Femur (tissue), 1 donor: ENCODE results near the gene NACC1.

Source experiments
- DNase-seq: peaks from one replicate; pipeline ENCODE4 v3.0.0-alpha.2; 2017

The NACC1 gene

DNA sequence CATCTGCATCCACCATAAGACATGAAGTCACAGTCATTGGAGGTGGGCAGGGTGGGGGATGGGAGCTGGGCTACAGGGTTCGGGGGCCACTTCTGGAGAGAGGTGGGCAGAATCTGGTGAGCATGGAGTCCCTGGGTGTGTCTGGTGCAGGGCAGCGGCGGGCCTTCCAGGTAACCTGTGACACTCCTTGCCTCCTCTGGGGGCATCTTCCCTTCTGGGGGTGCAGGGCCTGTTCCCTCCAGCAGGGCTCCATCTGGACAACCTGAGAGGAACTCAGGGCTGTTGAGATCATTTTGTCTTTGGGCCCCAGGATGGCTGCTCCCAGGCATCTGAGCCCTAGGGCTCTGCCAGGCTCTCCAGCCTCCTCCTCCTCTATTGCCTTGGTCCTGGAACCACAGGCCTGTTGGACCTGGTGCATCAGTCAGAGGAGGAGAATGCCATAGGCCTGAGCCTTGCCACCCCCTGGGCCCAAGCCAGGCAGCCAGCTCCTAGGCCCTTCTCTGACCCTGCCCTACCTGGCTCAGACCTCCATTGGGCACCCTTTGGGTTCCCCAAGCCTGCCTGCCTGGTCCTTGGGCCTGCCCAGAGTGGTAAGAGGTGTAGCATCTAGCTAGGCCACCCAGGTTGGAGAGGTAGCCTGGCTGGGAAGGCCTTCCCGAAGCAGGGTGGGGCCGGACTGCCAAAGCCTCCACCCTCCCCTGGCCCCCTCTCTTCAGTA, 28.8 kb upstream of the NACC1 start:
- DNase-seq = peak; percentile 32

- peak; percentile 29 for DNase-seq
Measured at GRCh38 chr19:13089857-13090507, 28.1 kb upstream of the NACC1 start.

DNA sequence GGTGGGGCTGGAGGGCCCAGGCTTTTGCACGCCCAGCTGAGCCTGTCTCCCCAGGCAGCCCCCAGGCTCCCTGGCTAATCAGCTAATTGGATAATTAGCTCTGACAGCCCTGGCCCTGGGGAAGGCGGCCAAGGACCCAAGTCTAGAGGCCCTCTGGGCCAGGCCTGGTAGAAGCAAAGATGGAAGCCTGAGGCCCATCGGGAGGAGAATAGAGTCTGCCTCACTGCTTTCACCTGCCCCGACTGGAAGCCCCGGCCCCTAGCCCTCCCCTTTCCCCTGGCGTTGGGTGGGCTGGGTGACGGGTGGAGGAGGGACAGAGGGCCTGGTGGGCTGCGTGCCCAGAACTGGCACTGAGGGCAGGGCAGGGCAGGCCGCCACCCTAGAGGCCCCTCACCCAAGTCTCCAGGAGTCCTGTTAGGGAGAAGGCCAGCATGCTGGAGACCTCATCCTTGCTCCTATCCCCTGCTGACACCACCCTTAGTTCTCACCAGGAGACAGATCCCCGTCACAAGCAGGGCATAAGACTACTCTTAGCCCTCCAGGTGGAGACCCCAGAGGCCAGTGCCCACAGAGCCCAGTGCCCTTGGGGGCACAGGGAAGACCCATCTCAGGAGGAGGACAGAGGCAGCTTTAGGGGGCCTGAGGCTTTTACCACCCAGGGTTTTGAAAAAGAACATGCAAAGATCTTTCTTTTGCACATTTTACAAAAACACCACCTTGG, 27.4 kb upstream of the NACC1 start:
- peak; percentile 35 for DNase-seq

GRCh38 chr19:13091400-13092157, 26.5 kb upstream of the NACC1 start:
- DNase-seq = peak; percentile 93

DNA sequence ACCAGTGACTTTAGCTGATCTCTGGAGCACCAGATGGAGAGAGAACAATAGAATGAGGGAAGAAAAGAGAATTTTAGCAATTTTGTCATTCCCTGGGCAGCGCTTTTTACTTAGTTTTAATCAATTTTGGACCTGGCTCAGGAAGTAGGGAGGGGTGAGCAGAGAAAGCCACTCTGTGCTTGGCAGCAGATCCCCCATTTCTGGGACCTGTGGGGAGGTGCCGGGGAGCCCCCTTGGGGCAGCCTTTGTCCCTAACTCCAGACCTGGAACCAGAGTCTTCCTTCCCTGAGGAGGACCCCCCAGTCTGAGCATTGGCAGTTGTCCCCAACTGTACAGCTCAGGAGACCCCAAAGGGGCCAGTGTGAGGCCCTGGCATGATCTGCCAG, 25.9 kb upstream of the NACC1 start:
- DNase-seq = no peak

DNA sequence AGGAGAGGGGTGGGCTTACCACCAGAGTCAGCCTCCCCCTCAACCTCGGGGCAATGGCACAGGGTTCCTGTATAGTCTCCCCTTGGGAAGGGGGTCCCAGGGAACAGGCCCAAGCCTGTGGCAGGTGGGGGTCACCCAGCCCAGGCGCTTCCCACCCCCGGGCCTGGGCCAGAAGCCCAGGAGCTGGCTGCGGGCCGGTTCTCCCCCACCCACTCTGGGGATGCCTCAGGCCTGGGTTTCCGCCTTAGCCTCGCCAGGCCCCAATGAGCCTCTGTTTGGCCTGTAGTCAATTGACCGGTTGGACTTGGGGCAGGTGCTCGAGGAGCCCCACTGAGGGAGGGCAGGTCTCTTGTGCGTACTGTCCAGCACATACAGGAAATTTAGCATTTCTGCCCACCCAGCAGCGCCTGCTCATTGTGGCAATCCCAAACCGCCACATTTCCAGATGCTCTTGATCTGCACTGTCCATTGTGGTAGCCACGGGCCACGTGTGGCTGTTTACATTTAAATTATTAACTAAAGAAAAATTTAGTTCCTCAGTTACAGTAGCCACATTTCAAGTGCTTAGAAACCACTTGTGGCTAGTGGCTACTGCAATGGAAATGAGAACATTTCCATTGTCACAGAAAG, 25.3 kb upstream of the NACC1 start:
- peak; percentile 59 for DNase-seq

- peak; percentile 91 for DNase-seq
Measured at GRCh38 chr19:13093407-13094105, 24.5 kb upstream of the NACC1 start.

DNA sequence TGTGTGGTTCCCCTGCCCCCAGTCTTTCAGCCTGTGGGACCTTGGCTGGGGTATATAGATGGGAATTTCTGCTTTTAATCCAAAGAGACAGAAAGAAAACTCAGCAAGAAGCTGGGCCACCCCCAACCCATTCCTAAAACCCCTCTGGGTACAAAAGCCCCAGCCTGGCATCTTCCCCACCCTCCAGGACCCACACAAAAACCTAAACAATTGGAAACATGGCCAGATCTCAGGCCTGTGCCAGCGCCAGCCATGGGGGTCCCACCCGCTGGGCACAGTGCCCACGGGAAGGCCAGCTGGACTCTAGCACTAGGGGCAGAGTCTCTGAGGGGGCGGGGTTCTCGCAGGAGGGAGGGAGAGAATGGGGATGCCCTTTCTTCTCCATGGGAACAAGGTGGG, 24.0 kb upstream of the NACC1 start:
- peak; percentile 62 for DNase-seq

- peak; percentile 56 for DNase-seq
Measured at GRCh38 chr19:13094771-13095392, 23.2 kb upstream of the NACC1 start.

DNA sequence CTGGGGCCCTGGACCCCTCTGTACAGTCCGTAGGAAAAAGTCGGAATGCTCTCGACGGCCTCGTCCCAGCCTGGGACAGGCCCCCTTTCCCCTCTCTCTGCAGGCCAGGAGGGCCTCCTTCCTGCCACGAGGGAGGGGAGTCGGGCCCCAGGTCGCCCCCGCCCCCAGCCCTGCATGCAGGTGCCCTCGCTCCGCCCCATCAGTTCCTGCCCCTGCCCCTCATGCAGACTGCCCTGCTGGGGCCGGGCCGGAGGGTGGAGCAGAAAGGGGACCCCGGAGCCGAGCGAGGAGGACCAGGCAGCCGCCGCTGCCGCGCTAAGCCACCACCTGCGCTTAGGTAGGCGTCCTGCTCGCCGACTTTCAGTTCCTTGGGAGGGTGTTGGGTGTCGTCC, 22.7 kb upstream of the NACC1 start:
- peak; percentile 41 for DNase-seq

DNA sequence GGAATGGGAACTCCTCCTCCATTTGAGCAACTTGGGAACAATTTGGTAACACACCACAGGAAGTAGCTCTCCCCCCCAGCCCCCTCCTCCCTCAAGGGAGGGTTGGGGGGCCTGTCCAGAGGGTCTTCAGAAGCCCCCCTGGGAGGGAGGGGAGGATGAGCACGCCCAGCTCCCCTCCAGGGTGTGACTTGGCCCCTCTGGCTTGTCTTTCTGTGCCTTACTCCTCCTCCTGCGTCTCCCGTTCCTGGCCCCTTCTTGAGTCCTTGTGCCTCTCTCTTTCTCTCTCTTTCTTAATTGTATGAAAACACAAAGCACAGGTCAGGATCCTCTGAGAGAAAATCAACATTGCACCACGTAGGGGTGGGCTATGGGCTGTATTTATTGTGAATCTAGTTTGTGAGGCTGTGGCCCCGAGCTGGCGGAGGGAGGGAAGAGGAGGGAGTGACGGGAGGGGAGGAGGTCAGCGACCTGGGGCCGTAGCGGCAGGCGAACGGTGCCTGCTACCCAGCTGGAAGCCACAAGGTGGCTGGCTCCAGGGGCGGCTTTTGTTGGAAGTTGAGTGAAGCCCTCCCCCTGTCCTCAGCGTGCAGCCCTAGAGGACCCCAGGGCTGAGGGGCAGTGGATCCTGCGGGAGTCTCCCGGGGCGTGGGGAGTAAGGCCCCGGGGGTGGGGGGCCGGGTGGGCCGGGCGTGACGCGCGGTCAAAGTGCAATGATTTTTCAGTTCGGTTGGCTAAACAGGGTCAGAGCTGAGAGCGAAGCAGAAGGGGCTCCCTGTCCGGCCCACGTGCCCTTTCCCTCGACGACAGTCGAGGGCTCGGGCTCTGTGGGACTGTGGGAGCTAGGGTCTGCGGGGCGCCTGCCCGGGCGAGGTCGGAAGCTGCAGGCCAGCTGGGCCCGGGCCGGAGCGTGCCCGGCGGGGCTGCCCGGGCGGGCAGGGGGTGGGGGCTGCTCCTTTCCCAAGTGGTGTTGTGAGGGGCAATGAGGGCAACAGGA, 21.8 kb upstream of the NACC1 start:
- DNase-seq = peak; percentile 52

DNA sequence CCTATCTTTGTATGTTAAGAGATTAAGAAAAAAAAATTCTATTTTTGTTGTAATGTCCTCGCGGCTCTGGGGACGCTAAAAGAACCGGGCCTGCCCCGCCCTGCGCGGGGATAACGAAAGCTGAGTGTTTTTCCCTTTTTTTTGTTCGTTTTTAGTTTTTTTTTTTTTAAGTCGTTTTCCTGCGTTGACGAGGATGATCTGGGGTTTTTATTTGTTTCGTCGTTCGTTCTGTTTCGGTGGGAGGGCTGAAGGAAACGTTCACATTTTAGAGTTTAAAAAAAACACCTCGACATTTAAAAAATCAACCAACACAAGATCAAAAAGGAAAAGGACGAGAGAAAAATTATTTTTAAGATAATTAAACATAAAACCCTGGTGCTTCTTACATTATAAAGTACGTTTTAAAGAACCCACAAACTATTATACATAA, 21.0 kb upstream of the NACC1 start:
- DNase-seq = no peak

DNA sequence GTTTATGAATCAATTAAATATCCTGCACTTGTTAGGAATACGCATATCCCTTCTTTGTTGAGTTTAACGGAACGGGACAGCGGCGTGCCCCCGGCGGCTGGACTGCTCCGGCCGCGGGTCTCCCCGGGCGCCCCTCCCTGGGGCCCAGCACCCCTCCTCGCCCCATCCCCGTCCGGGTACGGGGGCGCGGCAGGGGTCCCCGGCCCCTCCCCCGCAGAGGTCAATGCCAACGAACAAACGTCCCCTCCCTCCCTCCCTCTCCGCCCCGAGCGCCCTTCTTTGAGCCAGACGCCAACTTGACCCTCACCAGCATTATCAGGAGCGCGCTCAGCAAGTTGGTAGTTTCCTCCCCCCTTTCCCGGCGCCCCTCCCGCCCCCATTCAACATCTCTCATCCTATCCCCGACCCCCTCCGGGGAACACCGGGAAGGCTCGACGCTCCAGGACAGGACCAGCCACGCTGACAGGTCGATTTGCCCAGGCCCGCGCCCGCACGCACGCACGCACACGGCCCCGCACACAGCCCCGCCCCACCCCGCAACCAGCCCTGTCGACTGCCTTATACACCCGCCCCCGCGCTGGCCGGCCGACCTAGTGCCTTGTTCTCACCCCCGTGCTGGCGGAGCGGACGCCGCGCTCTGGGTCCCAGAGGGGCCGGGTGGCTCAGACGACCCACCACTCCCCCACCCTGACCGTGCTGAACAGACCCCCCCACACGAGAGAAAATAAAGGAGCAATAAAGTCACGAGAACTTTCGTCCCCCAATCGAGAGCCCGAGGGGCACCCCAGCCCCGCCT, 20.4 kb upstream of the NACC1 start:
- peak; percentile 63 for DNase-seq

GRCh38 chr19:13098277-13099072, 19.6 kb upstream of the NACC1 start:
- DNase-seq = peak; percentile 83

- peak; percentile 82 for DNase-seq
Measured at GRCh38 chr19:13099073-13099999, 18.7 kb upstream of the NACC1 start.

- DNase-seq = peak; percentile 47
Measured at GRCh38 chr19:13100031-13100588, 18.0 kb upstream of the NACC1 start.
